ES-I3 (cell line): ENCODE results near the gene OR13C8.
"Not testable (repeated sequence)": the region's sequence is repeated elsewhere in the genome, so short reads cannot be mapped to it uniquely, and the experiment has no call there.

Experiments used
- H3K36me3 ChIP-seq: 2 replicates; pipeline ENCODE4 v1.6.1; 2013; ENCODE audit warnings: mild to moderate bottlenecking, low read length, control low read depth, moderate library complexity; ENCODE audit not compliant: insufficient read depth
- H3K4me1 ChIP-seq: 2 replicates; pipeline ENCODE4 v1.6.1; 2013; ENCODE audit warnings: mild to moderate bottlenecking, control low read depth, low read length; ENCODE audit not compliant: insufficient read depth
- H3K9ac ChIP-seq: 2 replicates; pipeline ENCODE4 v1.6.1; 2013; ENCODE audit warnings: low read depth, mild to moderate bottlenecking, low read length, moderate library complexity
- H3K9me3 ChIP-seq: 2 replicates; pipeline ENCODE4 v1.6.1; 2013; ENCODE audit warnings: mild to moderate bottlenecking, low read length, moderate library complexity; ENCODE audit not compliant: control insufficient read depth, insufficient read depth

The OR13C8 gene, protein sequence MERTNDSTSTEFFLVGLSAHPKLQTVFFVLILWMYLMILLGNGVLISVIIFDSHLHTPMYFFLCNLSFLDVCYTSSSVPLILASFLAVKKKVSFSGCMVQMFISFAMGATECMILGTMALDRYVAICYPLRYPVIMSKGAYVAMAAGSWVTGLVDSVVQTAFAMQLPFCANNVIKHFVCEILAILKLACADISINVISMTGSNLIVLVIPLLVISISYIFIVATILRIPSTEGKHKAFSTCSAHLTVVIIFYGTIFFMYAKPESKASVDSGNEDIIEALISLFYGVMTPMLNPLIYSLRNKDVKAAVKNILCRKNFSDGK

DNA sequence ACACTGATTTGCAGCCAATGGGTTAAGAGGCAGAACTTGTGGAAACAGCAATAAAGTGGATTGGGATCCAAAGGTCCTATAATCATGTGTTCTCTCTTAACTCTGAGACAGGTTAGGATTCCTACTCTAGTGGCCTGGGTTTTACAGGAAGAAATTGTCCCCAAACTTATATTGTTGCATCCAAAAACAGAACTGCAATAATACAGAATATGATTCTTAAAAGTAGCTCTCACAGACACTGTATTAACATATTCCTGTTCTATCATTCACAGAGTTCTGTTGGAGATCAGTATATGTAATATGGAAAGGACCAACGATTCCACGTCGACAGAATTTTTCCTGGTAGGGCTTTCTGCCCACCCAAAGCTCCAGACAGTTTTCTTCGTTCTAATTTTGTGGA is at the start of gene OR13C8:
TSS of gene OR13C8 (plus strand) at position 301 of the 400 bp plus-strand sequence. CDS start at position 301, 0 bp downstream.
- Histone ChIP-seq H3K9me3 (no peaks in the 10 kb centered on the region; the same call in none of the 2 replicates), H3K36me3 (no peaks in the 10 kb centered on the region)

DNA sequence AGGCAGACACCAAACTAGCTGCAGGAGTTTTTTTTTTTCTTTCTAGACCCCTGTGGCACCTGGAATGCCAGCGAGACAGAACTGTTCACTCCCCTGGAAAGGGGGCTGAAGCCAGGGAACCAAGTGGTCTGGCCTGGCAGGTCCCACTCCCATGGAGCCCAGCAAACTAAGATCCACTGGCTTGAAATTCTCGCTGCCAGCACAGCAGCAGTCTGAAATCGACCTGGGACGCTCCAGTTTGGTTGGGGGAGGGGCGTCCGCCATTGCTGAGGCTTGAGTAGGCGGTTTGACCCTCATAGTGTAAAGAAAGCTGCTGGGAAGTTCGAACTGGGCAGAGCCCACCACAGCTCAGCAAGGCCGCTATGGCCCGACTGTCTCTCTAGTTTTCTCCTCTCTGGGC is 48.7 kb upstream of the OR13C8 start:
- not testable (repeated sequence) for H3K4me1 ChIP-seq, H3K9ac ChIP-seq, H3K36me3 ChIP-seq, H3K9me3 ChIP-seq

More for the DNA sequence above, at the start of gene OR13C8:
- no peak within 1 kb of the TSS for H3K9ac ChIP-seq
- no peaks in the 10 kb centered on the region for H3K4me1 ChIP-seq

DNA sequence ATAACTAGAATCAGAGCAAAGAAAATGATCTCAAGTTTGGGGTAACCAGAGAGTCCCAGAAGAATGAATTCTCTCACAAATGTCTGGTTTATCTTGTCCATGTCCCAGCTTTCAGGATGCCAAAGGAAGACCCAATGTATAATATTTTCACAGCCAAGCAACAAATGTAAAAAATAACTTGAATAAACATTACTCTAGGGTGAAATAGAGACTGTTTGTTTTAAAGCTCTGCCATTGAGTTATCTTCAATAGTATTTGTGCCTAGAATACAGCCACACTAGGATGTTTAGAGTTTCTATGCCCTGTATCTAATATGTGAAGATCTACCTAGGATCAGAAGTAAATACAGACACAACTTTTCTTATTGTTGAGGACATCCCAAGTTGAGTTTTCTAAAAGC is 41.9 kb upstream of the OR13C8 start, which contains the start of gene OR13C4:
TSS of gene OR13C4 (minus strand) at position 101 of the 400 bp plus-strand sequence. CDS start at position 101, 0 bp downstream.
- Histone ChIP-seq H3K36me3 (no peaks in the 10 kb centered on the region; the same call in 1 of the 2 replicates), H3K4me1 (peaks cover 3% of the 10 kb centered on the region; the same call in 1 of the 2 replicates), H3K9ac (no peak within 1 kb of the TSS), H3K9me3 (no peaks in the 10 kb centered on the region)

DNA sequence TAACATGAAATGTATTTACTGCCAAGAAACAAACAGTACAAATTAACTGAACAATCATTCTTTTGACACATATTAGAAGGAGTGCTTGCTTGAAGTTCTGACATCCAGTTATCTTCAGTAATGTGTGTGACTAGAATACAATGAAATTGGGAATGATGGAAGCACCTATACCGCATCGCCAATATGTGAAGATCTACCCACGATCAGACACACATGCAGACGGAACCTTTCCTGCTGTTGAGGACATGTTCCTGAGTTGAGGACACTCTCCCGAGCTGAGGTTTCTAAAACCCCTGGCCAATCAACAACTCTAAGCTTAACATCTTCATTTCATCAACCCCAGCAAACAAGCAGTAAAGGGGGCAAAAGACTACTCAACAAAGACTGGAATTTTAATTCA is 32.2 kb upstream of the OR13C8 start, which contains the start of gene OR13C3:
TSS of gene OR13C3 (minus strand) at position 101 of the 400 bp plus-strand sequence. CDS start 133 bp downstream, outside the sequence.
- Histone ChIP-seq H3K9me3 (no peaks in the 10 kb centered on the region), H3K36me3 (no peaks in the 10 kb centered on the region), H3K9ac (no peak within 1 kb of the TSS), H3K4me1 (peaks cover 10% of the 10 kb centered on the region; the same call in 1 of the 2 replicates)

DNA sequence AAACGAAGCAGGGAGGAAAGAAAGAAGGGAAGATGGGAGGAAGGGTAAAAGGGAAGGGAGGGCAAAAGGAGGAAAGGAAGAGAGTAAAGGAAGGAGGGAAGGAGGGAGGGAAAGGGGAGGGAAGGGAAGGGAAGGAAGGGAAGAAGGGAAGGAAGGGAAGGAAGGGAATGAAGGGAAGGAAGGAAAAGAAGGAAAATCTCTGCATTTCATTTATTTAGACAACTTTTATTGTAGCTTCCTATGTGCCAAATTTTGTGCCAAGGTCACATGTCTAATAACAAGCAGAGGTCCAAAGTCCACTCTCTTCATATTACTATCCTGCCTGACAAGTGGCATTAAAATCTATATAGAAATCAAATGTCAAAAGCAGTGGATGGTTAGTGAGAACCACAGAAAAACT is 29.7 kb upstream of the OR13C8 start:
- no peaks in the 10 kb centered on the region for H3K4me1 ChIP-seq
- no peak overlapping the region for H3K9ac ChIP-seq
- H3K36me3 ChIP-seq: no peaks in the 10 kb centered on the region

DNA sequence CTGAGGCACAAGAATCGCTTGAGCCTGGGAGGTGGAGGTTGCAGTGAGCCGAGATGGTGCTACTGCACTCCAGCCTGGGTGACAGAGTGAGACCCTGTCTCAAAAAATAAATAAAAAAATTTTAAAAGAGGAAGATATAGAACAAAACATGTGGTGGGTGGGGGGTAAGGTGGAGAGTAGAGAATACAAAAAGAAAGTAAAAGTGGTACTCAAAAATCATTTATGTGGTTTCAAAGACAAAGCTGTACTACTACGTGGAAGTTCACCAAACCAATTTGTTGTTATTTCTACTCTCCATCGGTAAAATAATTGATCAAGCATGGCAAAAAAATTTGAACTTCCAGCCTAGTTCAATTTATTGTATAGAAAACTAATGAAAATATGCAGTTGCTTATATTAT is 24.3 kb upstream of the OR13C8 start:
- no peaks in the 10 kb centered on the region for H3K36me3 ChIP-seq
- H3K9me3 ChIP-seq: no peaks in the 10 kb centered on the region
- no peaks in the 10 kb centered on the region for H3K4me1 ChIP-seq
- H3K9ac ChIP-seq: no peak overlapping the region

More for the DNA sequence above, 29.7 kb upstream of the OR13C8 start:
- H3K9me3 ChIP-seq: no peaks in the 10 kb centered on the region

DNA sequence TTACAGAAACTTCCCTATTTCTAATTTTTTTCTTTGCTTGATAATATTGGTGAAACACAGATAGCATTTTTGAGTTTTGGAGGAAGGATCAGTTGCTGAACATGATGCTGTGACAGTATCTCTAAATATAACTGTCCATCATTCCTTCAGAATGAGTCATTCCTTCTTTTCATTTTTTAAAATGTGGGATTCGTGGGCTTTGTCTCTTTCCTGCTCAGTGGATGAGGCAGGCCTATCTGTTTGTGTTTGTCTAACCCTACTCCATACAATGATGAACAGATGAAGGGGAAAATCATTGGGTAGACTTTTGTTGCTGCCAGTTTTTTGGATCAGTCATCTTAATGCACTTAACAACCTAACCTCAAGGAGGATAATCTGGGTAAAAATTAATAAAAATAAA is 15.7 kb upstream of the OR13C8 start:
- 0 out of 2 replicates have a peak, but pooled peaks cover 3% of the 10 kb centered on the region for H3K9me3 ChIP-seq
- no peaks in the 10 kb centered on the region for H3K36me3 ChIP-seq
- H3K9ac ChIP-seq: no peak overlapping the region
- 0 out of 2 replicates have a peak, but pooled peaks cover 3% of the 10 kb centered on the region for H3K4me1 ChIP-seq

DNA sequence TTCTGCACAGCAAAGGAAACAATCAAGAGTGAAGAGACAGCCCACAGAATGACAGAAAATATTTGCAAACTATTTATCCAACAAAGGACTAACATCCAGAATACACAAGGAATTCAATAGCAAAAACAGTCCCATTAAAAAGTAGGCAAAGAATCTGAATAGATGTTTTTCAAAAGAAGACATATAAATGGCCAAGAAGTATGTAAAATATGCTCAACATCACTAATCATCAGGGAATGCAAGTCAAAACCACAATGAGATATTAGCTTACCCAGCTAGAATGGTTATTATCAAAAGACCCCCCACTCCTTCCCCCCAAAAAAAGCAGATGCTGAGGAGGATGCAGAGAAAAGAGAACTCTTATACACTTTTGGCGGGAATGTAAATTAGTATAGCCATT is 13.4 kb upstream of the OR13C8 start:
- Histone ChIP-seq H3K9ac (no peak overlapping the region), H3K4me1 (0 out of 2 replicates have a peak, but pooled peaks cover 3% of the 10 kb centered on the region)

DNA sequence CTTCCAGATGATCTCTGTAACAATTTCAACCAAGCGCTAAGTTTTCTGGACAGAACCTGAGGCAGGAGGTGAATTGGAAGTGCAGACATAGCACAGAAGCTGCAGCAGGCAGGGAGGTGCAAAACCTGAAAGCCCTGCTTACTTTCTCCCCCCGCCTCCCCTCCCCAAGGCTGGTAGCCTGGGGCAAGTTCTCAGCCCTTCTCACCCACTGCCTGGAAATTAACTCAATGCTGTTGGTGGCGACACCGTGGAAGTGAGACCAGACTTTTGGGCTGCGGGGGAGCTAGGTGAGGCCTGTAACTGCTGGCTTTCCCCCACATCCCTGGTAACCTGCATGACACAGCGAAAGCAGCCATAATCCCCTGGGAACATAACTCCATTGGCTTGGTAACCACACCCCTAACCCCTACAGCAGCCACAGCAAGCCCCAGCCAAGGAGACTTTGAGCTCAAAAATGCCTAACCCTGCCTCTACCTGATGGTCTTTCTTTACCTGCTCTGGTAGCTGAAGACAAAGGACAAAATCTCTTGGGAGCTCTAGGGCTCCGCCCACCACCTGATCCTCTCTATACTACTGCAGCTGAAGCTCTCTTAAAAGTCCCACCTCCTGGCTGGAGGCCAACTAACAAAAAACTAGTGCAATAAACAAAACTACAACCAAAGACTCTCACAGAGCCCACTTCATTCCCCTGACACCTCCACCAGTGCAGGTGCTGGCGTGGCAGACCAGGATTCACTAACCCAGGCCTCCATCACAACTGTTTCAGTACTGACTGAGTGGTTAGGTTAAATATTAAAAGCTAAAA is 11.9 kb upstream of the OR13C8 start:
- no peak overlapping the region for H3K9ac ChIP-seq
- H3K36me3 ChIP-seq: no peaks in the 10 kb centered on the region
- 0 out of 2 replicates have a peak, but pooled peaks cover 3% of the 10 kb centered on the region for H3K4me1 ChIP-seq
- H3K9me3 ChIP-seq: 0 out of 2 replicates have a peak, but pooled peaks cover 3% of the 10 kb centered on the region

More for the DNA sequence above, 13.4 kb upstream of the OR13C8 start:
- Histone ChIP-seq H3K36me3 (no peaks in the 10 kb centered on the region), H3K9me3 (0 out of 2 replicates have a peak, but pooled peaks cover 3% of the 10 kb centered on the region)

DNA sequence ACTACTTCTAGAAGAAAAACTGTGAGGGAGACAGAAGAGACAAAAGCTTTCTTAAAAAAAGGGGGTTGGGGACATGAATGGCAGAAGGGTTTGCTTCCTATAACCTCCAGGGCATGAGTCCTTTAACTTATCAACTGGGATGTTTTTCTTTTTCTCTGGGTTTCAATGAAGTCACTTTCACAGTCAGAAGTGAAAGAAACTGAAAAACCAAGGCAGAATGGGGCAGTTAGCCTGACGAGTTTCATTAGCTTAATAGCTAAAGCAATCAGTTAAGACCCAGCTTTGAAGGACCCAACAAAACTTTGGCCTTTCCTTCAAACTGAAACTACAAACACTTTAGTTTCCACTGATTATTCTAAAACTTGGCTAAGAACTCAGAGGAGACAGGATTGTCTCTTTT is 4.6 kb upstream of the OR13C8 start:
- Histone ChIP-seq H3K9ac (no peak overlapping the region), H3K9me3 (no peaks in the 10 kb centered on the region), H3K4me1 (no peaks in the 10 kb centered on the region), H3K36me3 (no peaks in the 10 kb centered on the region)

DNA sequence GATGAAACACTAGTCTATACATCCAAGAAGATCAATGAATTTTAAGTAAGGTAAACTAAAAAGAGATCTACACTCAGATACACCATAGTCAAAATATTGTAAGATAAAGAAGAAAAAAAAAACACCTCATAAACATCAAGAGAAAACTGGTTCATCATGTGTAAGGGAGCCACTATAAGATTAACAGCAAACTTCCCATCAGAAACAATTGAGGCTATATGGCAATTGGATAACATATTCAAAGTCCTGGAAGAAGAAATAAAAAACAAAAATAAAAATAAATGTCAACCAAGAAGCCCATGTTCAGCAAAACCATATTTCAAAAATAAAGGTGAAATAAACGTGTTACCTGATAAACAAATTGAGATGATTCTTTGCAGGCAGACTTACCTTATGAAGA is 3.6 kb downstream of the OR13C8 start:
- Histone ChIP-seq H3K9me3 (no peaks in the 10 kb centered on the region; the same call in none of the 2 replicates), H3K4me1 (no peaks in the 10 kb centered on the region), H3K36me3 (no peaks in the 10 kb centered on the region), H3K9ac (no peak overlapping the region)

DNA sequence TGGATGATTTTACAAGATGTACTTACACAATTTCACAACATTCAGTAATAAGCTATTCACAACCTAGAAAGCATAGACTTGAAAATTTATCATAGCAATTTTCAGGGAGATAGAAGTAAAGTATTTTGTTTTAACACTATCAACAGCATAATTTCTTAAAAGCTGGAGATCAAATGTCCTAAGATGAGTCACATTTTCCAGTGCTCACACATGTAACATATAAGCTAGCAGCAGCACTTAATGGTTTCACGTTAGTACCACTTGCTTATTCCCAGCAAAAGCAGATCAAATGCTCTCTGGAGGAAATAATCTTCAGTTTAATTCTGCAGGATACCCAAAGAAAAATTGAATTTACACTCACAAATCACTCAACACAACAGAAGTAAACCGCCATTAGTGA is 6.5 kb downstream of the OR13C8 start:
- no peaks in the 10 kb centered on the region for H3K4me1 ChIP-seq
- H3K9me3 ChIP-seq: no peaks in the 10 kb centered on the region; the same call in none of the 2 replicates
- no peaks in the 10 kb centered on the region for H3K36me3 ChIP-seq
- H3K9ac ChIP-seq: no peak overlapping the region

DNA sequence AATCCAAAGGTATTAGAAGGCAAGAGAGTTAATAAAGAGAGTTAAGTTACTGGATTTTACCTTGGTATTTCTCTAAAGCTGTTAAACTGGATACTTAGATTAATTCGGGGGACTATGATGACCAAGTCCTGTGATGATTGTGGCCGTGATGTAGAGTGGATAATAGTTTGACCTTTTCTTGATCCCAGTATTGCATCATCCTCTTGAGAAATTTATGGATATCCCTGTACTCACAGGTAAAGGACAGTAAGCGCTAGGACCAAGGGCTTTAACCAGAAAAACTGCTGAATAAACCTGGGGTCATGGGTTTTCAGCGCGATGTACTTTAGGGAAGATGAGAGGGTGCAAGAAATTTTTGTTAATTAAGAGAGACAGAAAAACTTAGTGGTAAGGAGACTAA is 8.3 kb downstream of the OR13C8 start:
- H3K9me3 ChIP-seq: no peaks in the 10 kb centered on the region; the same call in 1 of the 2 replicates
- no peaks in the 10 kb centered on the region for H3K36me3 ChIP-seq
- H3K4me1 ChIP-seq: no peaks in the 10 kb centered on the region
- H3K9ac ChIP-seq: no peak overlapping the region

DNA sequence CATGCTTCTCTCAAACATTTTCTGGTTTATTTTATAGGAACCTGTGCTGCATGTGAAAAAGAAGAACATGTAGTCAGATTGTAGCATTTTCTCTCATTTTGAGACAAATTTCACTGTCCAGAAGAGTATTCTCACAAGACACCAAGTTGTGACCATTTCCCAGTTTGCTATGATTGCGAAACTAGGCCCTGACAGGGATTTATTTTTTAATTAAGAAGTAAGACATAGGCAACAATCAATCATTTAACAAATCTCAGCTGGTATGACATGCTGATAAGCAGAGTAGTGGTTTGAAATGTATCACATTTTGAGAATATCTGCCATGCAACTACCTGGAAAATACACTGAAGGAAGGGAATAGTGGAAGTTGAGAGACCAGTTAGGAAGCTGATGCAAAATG is 11.6 kb downstream of the OR13C8 start:
- H3K9ac ChIP-seq: no peak overlapping the region
- no peaks in the 10 kb centered on the region for H3K36me3 ChIP-seq
- no peaks in the 10 kb centered on the region for H3K4me1 ChIP-seq

More for the DNA sequence above, 11.6 kb downstream of the OR13C8 start:
- H3K9me3 ChIP-seq: no peaks in the 10 kb centered on the region
